SU-DHL-6 (cell line): Measurements from ENCODE around the gene CAPN13.

Source experiments
- CTCF ChIP-seq: fragments of 200-600 bp; sonication (generic); IDR thresholded peaks from one replicate; pipeline ENCODE4 v1.5.1; 2017; ENCODE audit warnings: antibody characterized with exemption, mild to moderate bottlenecking, low read length, moderate library complexity; ENCODE audit not compliant: insufficient read depth, poor library complexity, severe bottlenecking
- EZH2phosphoT487 ChIP-seq: fragments of 200-600 bp; sonication (generic), shearing (Covaris generic); conservative IDR thresholded peaks from 2 replicates; pipeline ENCODE4 v1.6.1; 2018; ENCODE audit warnings: mild to moderate bottlenecking, antibody characterized with exemption, low read length, moderate library complexity, mixed read lengths

GRCh38 chr2:30732376-30732775 lies 74.9 kb downstream of the CAPN13 start:
- TF ChIP-seq EZH2phosphoT487 (no peak), CTCF (no peak)
